CMK (cell line): Measurements from ENCODE around the gene NUDCD3.
A peak's percentile ranks its signal among the peaks of the same experiment; 100 is the strongest.

Experiments
- DNase-seq: peaks from one replicate; pipeline ENCODE4 v3.0.0-alpha.2; 2010; ENCODE audit warnings: low read depth

The NUDCD3 gene

GRCh38 chr7:44348851-44349781 is 141.3 kb downstream of the NUDCD3 start:
- no peak for DNase-seq

GRCh38 chr7:44348300-44348699 is 142.2 kb downstream of the NUDCD3 start:
- DNase-seq, result peak; percentile 2

GRCh38 chr7:44347546-44348114 is 142.8 kb downstream of the NUDCD3 start:
- DNase-seq, result no peak

- DNase-seq, result no peak
Measured at GRCh38 chr7:44346063-44346462, 144.4 kb downstream of the NUDCD3 start.

DNA sequence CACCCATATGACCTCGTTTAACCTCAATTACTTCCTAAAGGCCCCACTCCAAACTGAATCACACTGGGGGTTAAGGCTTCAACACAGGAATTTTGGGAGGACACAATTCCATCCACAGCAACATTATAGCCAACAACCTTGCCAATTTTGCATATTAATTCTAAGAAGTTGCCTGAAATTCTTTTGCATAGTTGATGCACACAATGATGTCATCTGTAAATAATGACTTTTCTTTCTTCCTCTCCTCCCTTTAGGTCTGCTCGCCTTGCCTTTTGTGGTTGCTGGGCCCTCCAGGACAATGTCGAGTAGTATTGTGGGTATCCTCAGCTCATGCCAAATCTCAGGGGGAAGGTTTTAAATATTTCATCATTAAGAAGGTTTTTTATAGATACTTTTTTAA is 149.1 kb downstream of the NUDCD3 start:
- no peak for DNase-seq

DNA sequence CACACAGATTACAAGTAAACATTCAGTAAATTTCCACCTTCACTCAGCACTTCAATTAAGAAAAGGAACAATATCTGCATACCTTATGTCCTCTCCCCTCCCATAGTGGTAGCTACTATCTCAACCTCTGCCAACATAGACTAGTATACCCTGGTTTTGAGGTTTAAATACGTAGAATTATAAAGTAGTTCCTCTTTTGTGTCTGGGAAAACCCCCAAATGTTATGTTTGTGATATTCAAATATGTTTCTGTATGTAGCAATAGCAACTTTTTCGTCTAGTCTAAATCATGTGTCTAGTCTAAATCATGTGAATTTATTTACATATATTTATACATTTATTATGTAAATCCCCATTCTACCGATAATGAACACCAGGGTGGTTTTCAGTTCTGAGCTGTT is 151.9 kb downstream of the NUDCD3 start:
- no peak for DNase-seq

GRCh38 chr7:44336491-44336890 is 154.0 kb downstream of the NUDCD3 start:
- DNase-seq, result no peak

DNA sequence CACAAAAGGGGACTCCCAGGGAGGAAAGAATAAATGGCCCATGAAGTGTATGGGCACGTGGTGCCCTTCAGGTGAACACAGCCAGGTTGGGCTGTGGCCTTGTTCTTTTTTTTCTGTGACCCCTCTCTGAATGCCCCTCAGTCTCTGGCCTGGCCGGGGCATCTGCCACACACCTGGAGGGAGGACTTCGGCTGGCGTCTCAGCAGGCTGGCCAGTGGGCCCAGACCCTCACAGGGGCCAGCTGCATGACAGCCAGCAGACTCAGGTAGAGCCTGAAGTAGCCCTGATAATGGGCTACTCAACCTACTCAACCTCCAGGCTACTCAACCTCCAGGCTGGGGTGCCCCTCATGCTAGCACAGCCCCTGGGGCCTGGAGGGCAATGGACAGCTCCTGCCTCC is 155.3 kb downstream of the NUDCD3 start:
- DNase-seq, result no peak

GRCh38 chr7:44334734-44335097 is 155.7 kb downstream of the NUDCD3 start:
- DNase-seq, result no peak

DNA sequence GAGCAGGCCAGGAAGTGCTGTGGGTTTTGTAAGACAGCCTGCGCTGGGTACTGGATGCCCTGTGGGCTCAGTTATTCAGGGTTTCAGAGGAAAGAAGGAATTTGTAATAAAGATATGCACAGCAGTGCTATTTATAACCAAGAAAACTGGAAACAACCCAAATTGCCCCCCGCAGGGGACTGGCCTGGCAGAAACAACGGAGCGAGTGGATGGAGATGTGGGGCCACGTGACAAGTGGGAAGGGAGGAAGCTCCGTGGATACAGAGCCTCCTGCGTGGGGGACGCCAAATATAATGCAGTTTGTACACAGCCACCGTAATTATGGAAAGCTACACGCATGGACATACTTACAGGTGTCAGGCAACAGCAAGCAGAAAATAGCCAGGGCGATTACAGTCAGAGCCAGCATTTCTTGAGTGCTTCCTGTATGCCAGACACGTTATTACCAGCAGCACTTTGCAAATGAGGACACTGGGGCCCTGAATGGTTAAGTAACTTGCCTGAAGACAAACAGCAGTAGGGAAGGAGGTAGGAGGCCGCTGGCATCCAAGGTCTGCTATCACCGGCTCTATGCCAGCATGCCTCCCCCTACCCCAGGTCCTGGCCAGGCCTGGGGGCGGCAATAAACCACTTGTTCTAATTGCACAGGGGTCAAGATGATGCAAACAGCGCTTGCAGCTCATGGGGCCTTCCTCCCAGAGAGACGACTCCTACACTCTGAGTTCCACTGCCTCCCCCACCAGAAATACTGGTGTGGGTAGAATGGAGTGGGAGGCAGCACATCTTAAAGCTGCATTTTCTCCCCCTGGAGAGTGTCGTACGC is 156.3 kb downstream of the NUDCD3 start:
- no peak for DNase-seq

DNA sequence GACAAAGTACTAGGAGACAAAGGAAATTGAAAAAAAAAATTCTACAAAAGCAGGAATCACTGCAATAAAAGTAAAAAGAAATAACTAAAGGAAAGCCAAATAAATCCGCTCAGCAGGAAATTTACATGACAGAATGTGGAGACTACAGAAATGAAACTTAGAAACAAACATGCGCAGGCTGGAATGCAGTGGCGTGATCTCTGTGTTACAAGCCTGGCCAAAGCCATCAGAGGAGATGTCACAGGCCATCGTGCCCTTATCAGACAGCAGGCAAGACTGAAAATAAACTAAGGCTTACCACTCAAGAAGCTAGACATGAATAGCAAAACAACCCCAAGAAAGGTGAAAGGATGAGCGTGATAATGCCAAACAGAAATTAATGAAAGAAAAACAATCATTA is 158.8 kb downstream of the NUDCD3 start:
- no peak for DNase-seq

GRCh38 chr7:44330331-44330730 is 160.1 kb downstream of the NUDCD3 start:
- DNase-seq, result no peak

DNA sequence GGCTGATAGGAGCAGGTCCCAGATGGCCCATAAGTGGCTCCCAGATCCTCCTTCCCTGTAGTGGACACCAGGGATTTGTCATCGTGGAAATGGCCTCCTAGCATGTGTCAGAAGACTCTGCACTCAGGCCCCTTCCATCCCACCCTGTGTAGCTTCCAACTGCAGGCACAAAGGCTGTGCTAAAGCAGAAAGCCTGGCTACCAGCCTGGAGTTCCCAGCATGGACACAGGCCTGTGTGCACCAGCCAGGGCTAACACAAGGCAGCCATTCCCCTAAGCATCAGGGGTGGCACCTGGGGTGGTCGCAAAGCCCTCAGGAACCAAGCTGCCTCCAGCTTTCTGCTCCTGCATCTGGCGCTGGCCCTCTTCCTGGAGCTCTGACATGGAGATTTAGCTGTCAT is 160.6 kb downstream of the NUDCD3 start:
- no peak for DNase-seq
